Smooth muscle cell (in vitro differentiated cells): Measurements from ENCODE around the gene CFAP91. TPM values are rescaled to one million over a fixed set of nuclear protein-coding genes. Genes with fewer than 3 reads are reported as not detected.

Experiments used
- DNase-seq: peaks from one replicate; lab custom pipeline; 2025; ENCODE audit not compliant: unreplicated experiment; lab: John Stamatoyannopoulos, UW
- H2AFZ ChIP-seq: fragments of 200-600 bp; sonication (generic); 2 replicates; pipeline ENCODE4 v1.6.0; 2016; ENCODE audit warnings: antibody characterized with exemption, low read depth, mild to moderate bottlenecking
- H3F3A ChIP-seq: fragments of 200-600 bp; sonication (generic); 2 replicates; pipeline ENCODE4 v1.6.0; 2017; ENCODE audit warnings: antibody characterized with exemption, low read depth
- H3K27ac ChIP-seq: fragments of 200-600 bp; sonication (generic); 2 replicates; pipeline ENCODE4 v1.5.1; 2016; ENCODE audit warnings: low read depth, mild to moderate bottlenecking
- H3K27me3 ChIP-seq: fragments of 200-600 bp; sonication (generic); 2 replicates; pipeline ENCODE4 v1.6.1; 2016; ENCODE audit warnings: low read depth, mild to moderate bottlenecking
- H3K36me3 ChIP-seq: fragments of 200-600 bp; sonication (generic); 2 replicates; pipeline ENCODE4 v1.5.1; 2016; ENCODE audit warnings: low read depth
- H3K4me1 ChIP-seq: fragments of 200-600 bp; sonication (generic); 2 replicates; pipeline ENCODE4 v1.5.1; 2016; ENCODE audit warnings: low read depth
- H3K4me2 ChIP-seq: fragments of 200-600 bp; sonication (generic); 2 replicates; pipeline ENCODE4 v1.6.0; 2016; ENCODE audit warnings: mild to moderate bottlenecking
- H3K4me3 ChIP-seq: fragments of 200-600 bp; sonication (generic); 2 replicates; pipeline ENCODE4 v1.5.1; 2016; ENCODE audit warnings: mild to moderate bottlenecking
- H3K79me2 ChIP-seq: fragments of 200-600 bp; sonication (generic); 2 replicates; pipeline ENCODE4 v1.6.0; 2016; ENCODE audit warnings: low read depth, mild to moderate bottlenecking
- H3K9ac ChIP-seq: fragments of 200-600 bp; sonication (generic); 2 replicates; pipeline ENCODE4 v1.6.0; 2016; ENCODE audit warnings: low read depth
- H3K9me3 ChIP-seq: fragments of 200-600 bp; sonication (generic); replicated peaks from 2 replicates; pipeline ENCODE4 v1.5.1; 2016; ENCODE audit warnings: low read depth
- H4K20me1 ChIP-seq: fragments of 200-600 bp; sonication (generic); 2 replicates; pipeline ENCODE4 v1.6.0; 2016; ENCODE audit warnings: low read depth
- WGBS: methylation state at CpG from one replicate; pipeline ENCODE4 v1.1.7; 2016; ENCODE audit warnings: low lambda C conversion rate; 5-methylcytosine and 5-hydroxymethylcytosine counted together
- polyA plus RNA-seq: library from polyadenylated mRNA; unstranded; fragments of >200 nt; fragmentation: Nextera tagmentation; extraction: Ambion mirVana; gene quantifications from 2 replicates; pipeline ENCODE4 v1.2.1, GENCODE V29; 2016
- total RNA-seq: library from RNA; depleted of rRNA; stranded (reverse); fragments of >200 nt; gene quantifications from 2 replicates; pipeline ENCODE4 v1.2.3, GENCODE V29; 2014
- TF ChIP-seq, protein P1 (sequence below): fragments of 200-600 bp; sonication (generic); IDR thresholded peaks from 2 replicates; pipeline ENCODE4 v1.5.1; 2017; ENCODE audit warnings: borderline replicate concordance, mild to moderate bottlenecking, antibody characterized with exemption; ENCODE audit not compliant: insufficient read depth, poor library complexity, severe bottlenecking

CFAP91 gene
- total and polyA plus RNA-seq, 2 experiments from 2014 or later = 0.40 TPM; not detected in 1

DNA sequence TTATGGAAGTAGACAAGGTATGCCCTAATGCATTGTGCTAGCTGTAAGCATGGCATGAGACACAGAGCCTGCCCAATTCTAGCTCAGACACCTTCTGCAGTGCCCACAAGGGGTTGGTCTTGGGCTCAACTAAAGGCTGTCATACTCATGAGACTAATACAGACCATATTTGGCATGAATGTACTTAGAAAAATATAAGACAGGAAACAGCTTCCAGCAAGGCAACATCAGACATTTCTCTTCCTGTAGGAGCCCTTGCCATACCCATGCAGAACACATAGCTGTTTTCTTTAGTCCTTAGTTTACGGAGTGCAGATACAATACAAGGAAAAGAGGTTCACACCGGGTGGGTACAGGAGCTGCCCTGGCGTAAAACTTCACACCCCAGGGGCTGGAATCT is 48.6 kb downstream of the CFAP91 start:
- H3K79me2 ChIP-seq = no peaks in the 10 kb centered on the region
- no peaks in the 10 kb centered on the region for H4K20me1 ChIP-seq
- peaks cover 16% of the 10 kb centered on the region for H3K27me3 ChIP-seq
- no peaks in the 10 kb centered on the region for H3K4me1 ChIP-seq
- H3F3A ChIP-seq = no peaks in the 10 kb centered on the region
- no peak overlapping the region for H3K4me3 ChIP-seq
- no peak for DNase-seq
- H2AFZ ChIP-seq = no peak overlapping the region
- H3K4me2 ChIP-seq = no peak overlapping the region
- H3K9ac ChIP-seq = no peak overlapping the region
- TF ChIP-seq, protein P1, sequence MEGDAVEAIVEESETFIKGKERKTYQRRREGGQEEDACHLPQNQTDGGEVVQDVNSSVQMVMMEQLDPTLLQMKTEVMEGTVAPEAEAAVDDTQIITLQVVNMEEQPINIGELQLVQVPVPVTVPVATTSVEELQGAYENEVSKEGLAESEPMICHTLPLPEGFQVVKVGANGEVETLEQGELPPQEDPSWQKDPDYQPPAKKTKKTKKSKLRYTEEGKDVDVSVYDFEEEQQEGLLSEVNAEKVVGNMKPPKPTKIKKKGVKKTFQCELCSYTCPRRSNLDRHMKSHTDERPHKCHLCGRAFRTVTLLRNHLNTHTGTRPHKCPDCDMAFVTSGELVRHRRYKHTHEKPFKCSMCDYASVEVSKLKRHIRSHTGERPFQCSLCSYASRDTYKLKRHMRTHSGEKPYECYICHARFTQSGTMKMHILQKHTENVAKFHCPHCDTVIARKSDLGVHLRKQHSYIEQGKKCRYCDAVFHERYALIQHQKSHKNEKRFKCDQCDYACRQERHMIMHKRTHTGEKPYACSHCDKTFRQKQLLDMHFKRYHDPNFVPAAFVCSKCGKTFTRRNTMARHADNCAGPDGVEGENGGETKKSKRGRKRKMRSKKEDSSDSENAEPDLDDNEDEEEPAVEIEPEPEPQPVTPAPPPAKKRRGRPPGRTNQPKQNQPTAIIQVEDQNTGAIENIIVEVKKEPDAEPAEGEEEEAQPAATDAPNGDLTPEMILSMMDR = no peak
- WGBS = 88% methylated on average over 3 of the region's 3 CpGs
- no peaks in the 10 kb centered on the region for H3K9me3 ChIP-seq
- no peak overlapping the region for H3K27ac ChIP-seq
- no peaks in the 10 kb centered on the region for H3K36me3 ChIP-seq

Other genes with a start within 250 kb of the CFAP91 start
- 79.2 and 129 TPM in 2 replicates for gene TMEM39A, start 239.4 kb upstream of the CFAP91 start, total RNA-seq
- 59.6 and 64.6 TPM in 2 replicates for gene TMEM39A, start 239.4 kb upstream of the CFAP91 start, polyA plus RNA-seq
- gene POGLUT1, start 234.1 kb upstream of the CFAP91 start, total RNA-seq = 14.6 and 21.1 TPM in 2 replicates
- 12.1 and 15.4 TPM in 2 replicates for gene POGLUT1, start 234.1 kb upstream of the CFAP91 start, polyA plus RNA-seq
- 66.1 and 83.8 TPM in 2 replicates for gene TIMMDC1, start 204.5 kb upstream of the CFAP91 start, total RNA-seq
- 145 and 156 TPM in 2 replicates for gene TIMMDC1, start 204.5 kb upstream of the CFAP91 start, polyA plus RNA-seq
- 0.04 TPM in 1 of 2 replicates, not detected in the other for gene CD80, start 143.4 kb upstream of the CFAP91 start, total RNA-seq
- gene CD80, start 143.4 kb upstream of the CFAP91 start, polyA plus RNA-seq = not detected in 2 replicates
- 1.3 and 3.3 TPM in 2 replicates for gene ADPRH, start 123.5 kb upstream of the CFAP91 start, total RNA-seq
- gene ADPRH, start 123.5 kb upstream of the CFAP91 start, polyA plus RNA-seq = 2.2 and 2.9 TPM in 2 replicates
- not detected in 2 replicates for gene PLA1A, start 105.1 kb upstream of the CFAP91 start, total RNA-seq
- gene PLA1A, start 105.1 kb upstream of the CFAP91 start, polyA plus RNA-seq = not detected in 2 replicates
- 1.2 and 2.1 TPM in 2 replicates for gene POPDC2, start 42.4 kb upstream of the CFAP91 start, total RNA-seq
- gene POPDC2, start 42.4 kb upstream of the CFAP91 start, polyA plus RNA-seq = 0.94 and 1.5 TPM in 2 replicates
- gene COX17, start 25.6 kb upstream of the CFAP91 start, total RNA-seq = 22.7 and 69.4 TPM in 2 replicates
- gene COX17, start 25.6 kb upstream of the CFAP91 start, polyA plus RNA-seq = 47.0 and 60.0 TPM in 2 replicates
- not detected in 2 replicates for gene NR1I2, start 79.1 kb downstream of the CFAP91 start, total RNA-seq
- gene NR1I2, start 79.1 kb downstream of the CFAP91 start, polyA plus RNA-seq = not detected in 2 replicates